Smooth muscle cell (in vitro differentiated cells): Measurements from ENCODE around the gene WDR13. TPM values are rescaled to one million over a fixed set of nuclear protein-coding genes. Genes with fewer than 3 reads are reported as not detected.

Source experiments
- DNase-seq: peaks from one replicate; lab custom pipeline; 2025; ENCODE audit not compliant: unreplicated experiment; lab: John Stamatoyannopoulos, UW
- H2AFZ ChIP-seq: fragments of 200-600 bp; sonication (generic); 2 replicates; pipeline ENCODE4 v1.6.0; 2016; ENCODE audit warnings: antibody characterized with exemption, low read depth, mild to moderate bottlenecking
- H3F3A ChIP-seq: fragments of 200-600 bp; sonication (generic); 2 replicates; pipeline ENCODE4 v1.6.0; 2017; ENCODE audit warnings: antibody characterized with exemption, low read depth
- H3K27ac ChIP-seq: fragments of 200-600 bp; sonication (generic); 2 replicates; pipeline ENCODE4 v1.5.1; 2016; ENCODE audit warnings: low read depth, mild to moderate bottlenecking
- H3K27me3 ChIP-seq: fragments of 200-600 bp; sonication (generic); 2 replicates; pipeline ENCODE4 v1.6.1; 2016; ENCODE audit warnings: low read depth, mild to moderate bottlenecking
- H3K36me3 ChIP-seq: fragments of 200-600 bp; sonication (generic); 2 replicates; pipeline ENCODE4 v1.5.1; 2016; ENCODE audit warnings: low read depth
- H3K4me1 ChIP-seq: fragments of 200-600 bp; sonication (generic); 2 replicates; pipeline ENCODE4 v1.5.1; 2016; ENCODE audit warnings: low read depth
- H3K4me2 ChIP-seq: fragments of 200-600 bp; sonication (generic); 2 replicates; pipeline ENCODE4 v1.6.0; 2016; ENCODE audit warnings: mild to moderate bottlenecking
- H3K4me3 ChIP-seq: fragments of 200-600 bp; sonication (generic); 2 replicates; pipeline ENCODE4 v1.5.1; 2016; ENCODE audit warnings: mild to moderate bottlenecking
- H3K79me2 ChIP-seq: fragments of 200-600 bp; sonication (generic); 2 replicates; pipeline ENCODE4 v1.6.0; 2016; ENCODE audit warnings: low read depth, mild to moderate bottlenecking
- H3K9ac ChIP-seq: fragments of 200-600 bp; sonication (generic); 2 replicates; pipeline ENCODE4 v1.6.0; 2016; ENCODE audit warnings: low read depth
- H3K9me3 ChIP-seq: fragments of 200-600 bp; sonication (generic); replicated peaks from 2 replicates; pipeline ENCODE4 v1.5.1; 2016; ENCODE audit warnings: low read depth
- H4K20me1 ChIP-seq: fragments of 200-600 bp; sonication (generic); 2 replicates; pipeline ENCODE4 v1.6.0; 2016; ENCODE audit warnings: low read depth
- WGBS: methylation state at CpG from one replicate; pipeline ENCODE4 v1.1.7; 2016; ENCODE audit warnings: low lambda C conversion rate; 5-methylcytosine and 5-hydroxymethylcytosine counted together
- polyA plus RNA-seq: library from polyadenylated mRNA; unstranded; fragments of >200 nt; fragmentation: Nextera tagmentation; extraction: Ambion mirVana; gene quantifications from 2 replicates; pipeline ENCODE4 v1.2.1, GENCODE V29; 2016
- total RNA-seq: library from RNA; depleted of rRNA; stranded (reverse); fragments of >200 nt; gene quantifications from 2 replicates; pipeline ENCODE4 v1.2.3, GENCODE V29; 2014
- TF ChIP-seq, protein P1 (sequence below): fragments of 200-600 bp; sonication (generic); IDR thresholded peaks from 2 replicates; pipeline ENCODE4 v1.5.1; 2017; ENCODE audit warnings: borderline replicate concordance, mild to moderate bottlenecking, antibody characterized with exemption; ENCODE audit not compliant: insufficient read depth, poor library complexity, severe bottlenecking

WDR13 gene
- total and polyA plus RNA-seq, 2 experiments from 2014 or later, result 46.9 to 133 TPM

DNA sequence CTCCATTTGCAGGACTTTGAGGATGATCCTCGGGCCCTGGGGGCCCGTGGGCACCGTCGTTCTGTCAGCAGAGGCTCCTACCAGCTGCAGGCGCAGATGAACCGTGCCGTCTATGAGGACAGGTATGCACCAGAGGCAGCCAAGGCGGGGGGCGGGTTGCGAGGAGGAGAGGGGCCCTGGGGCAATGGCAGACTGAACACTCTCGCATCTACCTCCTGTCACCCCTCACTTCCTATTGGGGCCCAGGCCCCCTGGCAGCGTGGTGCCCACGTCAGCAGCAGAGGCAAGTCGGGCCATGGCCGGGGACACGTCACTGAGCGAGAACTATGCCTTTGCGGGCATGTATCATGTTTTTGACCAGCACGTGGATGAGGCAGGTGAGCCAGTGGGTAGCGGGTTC, 2.0 kb downstream of the WDR13 start:
- Histone ChIP-seq H3K9ac (no peak overlapping the region), H4K20me1 (no peaks in the 10 kb centered on the region), H3K9me3 (no peaks in the 10 kb centered on the region), H3F3A (no peaks in the 10 kb centered on the region), H3K4me2 (no peak overlapping the region), H3K27ac (no peak overlapping the region), H3K4me3 (no peak overlapping the region), H3K27me3 (no peaks in the 10 kb centered on the region), H3K79me2 (no peaks in the 10 kb centered on the region), H2AFZ (no peak overlapping the region), H3K36me3 (no peaks in the 10 kb centered on the region), H3K4me1 (no peaks in the 10 kb centered on the region)
- TF ChIP-seq, protein P1, sequence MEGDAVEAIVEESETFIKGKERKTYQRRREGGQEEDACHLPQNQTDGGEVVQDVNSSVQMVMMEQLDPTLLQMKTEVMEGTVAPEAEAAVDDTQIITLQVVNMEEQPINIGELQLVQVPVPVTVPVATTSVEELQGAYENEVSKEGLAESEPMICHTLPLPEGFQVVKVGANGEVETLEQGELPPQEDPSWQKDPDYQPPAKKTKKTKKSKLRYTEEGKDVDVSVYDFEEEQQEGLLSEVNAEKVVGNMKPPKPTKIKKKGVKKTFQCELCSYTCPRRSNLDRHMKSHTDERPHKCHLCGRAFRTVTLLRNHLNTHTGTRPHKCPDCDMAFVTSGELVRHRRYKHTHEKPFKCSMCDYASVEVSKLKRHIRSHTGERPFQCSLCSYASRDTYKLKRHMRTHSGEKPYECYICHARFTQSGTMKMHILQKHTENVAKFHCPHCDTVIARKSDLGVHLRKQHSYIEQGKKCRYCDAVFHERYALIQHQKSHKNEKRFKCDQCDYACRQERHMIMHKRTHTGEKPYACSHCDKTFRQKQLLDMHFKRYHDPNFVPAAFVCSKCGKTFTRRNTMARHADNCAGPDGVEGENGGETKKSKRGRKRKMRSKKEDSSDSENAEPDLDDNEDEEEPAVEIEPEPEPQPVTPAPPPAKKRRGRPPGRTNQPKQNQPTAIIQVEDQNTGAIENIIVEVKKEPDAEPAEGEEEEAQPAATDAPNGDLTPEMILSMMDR, result no peak
- WGBS, result 88% methylated on average over 20 of the region's 20 CpGs
- no peak for DNase-seq

DNA sequence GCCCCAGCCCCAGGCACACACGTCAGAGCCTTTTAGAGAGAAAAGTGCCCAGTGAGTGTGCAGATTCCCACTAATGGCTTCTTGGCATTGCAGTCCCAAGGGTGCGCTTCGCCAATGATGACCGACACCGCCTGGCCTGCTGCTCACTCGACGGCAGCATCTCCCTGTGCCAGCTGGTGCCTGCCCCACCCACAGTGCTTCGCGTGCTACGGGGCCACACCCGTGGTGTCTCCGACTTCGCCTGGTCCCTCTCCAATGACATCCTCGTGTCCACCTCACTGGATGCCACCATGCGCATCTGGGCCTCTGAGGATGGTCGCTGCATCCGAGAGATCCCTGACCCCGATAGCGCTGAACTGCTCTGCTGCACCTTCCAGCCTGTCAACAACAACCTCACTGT, 2.9 kb downstream of the WDR13 start:
- Histone ChIP-seq H3K36me3 (no peaks in the 10 kb centered on the region), H3K27ac (no peak overlapping the region), H3K9ac (no peak overlapping the region), H2AFZ (no peak overlapping the region), H3F3A (no peaks in the 10 kb centered on the region), H3K4me2 (no peak overlapping the region), H3K27me3 (no peaks in the 10 kb centered on the region), H3K79me2 (no peaks in the 10 kb centered on the region), H3K4me3 (no peak overlapping the region), H3K4me1 (no peaks in the 10 kb centered on the region), H3K9me3 (no peaks in the 10 kb centered on the region), H4K20me1 (no peaks in the 10 kb centered on the region)
- DNase-seq, result no peak
- TF ChIP-seq, protein P1, result no peak
- 93% methylated on average over 19 of the region's 19 CpGs for WGBS

DNA sequence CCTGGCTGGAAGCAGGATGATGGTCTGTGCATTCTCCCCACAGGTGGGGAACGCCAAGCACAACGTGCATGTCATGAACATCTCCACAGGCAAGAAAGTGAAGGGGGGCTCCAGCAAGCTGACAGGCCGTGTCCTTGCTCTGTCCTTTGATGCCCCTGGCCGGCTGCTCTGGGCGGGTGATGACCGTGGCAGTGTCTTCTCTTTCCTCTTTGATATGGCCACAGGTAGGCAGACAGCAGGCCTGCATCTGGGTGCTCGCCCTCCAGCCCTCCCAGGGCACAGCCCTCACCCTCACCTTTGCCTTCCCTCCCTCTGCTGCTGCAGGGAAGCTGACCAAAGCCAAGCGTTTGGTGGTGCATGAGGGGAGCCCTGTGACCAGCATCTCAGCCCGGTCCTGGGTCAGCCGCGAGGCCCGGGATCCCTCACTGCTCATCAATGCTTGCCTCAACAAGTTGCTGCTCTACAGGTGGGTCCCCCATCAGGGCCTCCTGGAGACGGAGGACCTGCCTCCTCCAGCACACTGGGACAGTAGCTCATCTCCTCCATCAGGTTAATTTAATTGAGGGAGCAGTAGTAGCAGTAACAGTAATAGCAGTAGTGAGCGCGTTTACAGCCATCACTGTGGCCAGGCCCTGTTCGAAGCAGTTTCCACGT, 4.6 kb downstream of the WDR13 start:
- H3K9me3 ChIP-seq, result no peaks in the 10 kb centered on the region
- H3K27ac ChIP-seq, result no peak overlapping the region
- no peaks in the 10 kb centered on the region for H3K36me3 ChIP-seq
- H3K27me3 ChIP-seq, result no peaks in the 10 kb centered on the region
- H3K9ac ChIP-seq, result no peak overlapping the region
- DNase-seq, result no peak
- no peak overlapping the region for H3K4me3 ChIP-seq
- H4K20me1 ChIP-seq, result no peaks in the 10 kb centered on the region
- TF ChIP-seq, protein P1, result no peak
- no peaks in the 10 kb centered on the region for H3K4me1 ChIP-seq
- H3K4me2 ChIP-seq, result no peak overlapping the region
- H3F3A ChIP-seq, result no peaks in the 10 kb centered on the region
- H2AFZ ChIP-seq, result no peak overlapping the region
- WGBS, result 76% methylated on average over 17 of the region's 17 CpGs
- no peaks in the 10 kb centered on the region for H3K79me2 ChIP-seq

DNA sequence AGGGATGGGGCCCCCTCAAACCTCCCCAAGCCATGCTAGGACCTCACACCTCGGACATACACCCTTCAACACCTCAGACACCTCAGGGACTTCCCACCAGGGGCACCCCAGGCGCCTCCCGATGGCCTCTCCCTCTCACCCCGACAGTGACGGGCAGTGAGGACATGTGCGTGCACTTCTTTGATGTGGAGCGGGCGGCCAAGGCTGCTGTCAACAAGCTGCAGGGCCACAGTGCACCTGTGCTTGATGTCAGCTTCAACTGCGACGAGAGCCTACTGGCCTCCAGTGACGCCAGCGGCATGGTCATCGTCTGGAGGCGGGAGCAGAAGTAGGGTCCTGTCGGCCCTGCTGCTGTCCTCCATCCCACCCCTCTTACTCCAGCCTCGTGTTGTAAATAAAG, 7.4 kb downstream of the WDR13 start:
- no peak overlapping the region for H3K9ac ChIP-seq
- H3K4me2 ChIP-seq, result no peak overlapping the region
- H3K27me3 ChIP-seq, result no peaks in the 10 kb centered on the region
- WGBS, result 88% methylated on average over 16 of the region's 16 CpGs
- no peaks in the 10 kb centered on the region for H4K20me1 ChIP-seq
- TF ChIP-seq, protein P1, result no peak
- H2AFZ ChIP-seq, result no peak overlapping the region
- no peaks in the 10 kb centered on the region for H3K79me2 ChIP-seq
- no peak overlapping the region for H3K27ac ChIP-seq
- H3K4me1 ChIP-seq, result no peaks in the 10 kb centered on the region
- H3K4me3 ChIP-seq, result no peak overlapping the region
- H3F3A ChIP-seq, result no peaks in the 10 kb centered on the region
- no peaks in the 10 kb centered on the region for H3K9me3 ChIP-seq
- DNase-seq, result no peak
- no peaks in the 10 kb centered on the region for H3K36me3 ChIP-seq
